Right cardiac atrium (tissue), 5 donors: ENCODE measurements around the gene ISG20. TPM values are rescaled to one million over a fixed set of nuclear protein-coding genes. Genes with fewer than 3 reads are reported as not detected.
A peak's percentile ranks its signal among the peaks of the same experiment; 100 is the strongest.

Experiments used
- ATAC-seq, 2 donors: fragments of 200-7000 bp; cut with Tn5 transposase; one replicate each; pipeline versions ENCODE4 v1.8.0 to v1.9.1; 2020; ENCODE audit warnings: moderate library complexity in 2 of 2, mild to moderate bottlenecking in 1 of 2
- DNase-seq, 3 donors: peaks; one replicate each; pipeline ENCODE4 v3.0.0-alpha.2; 2020
- H3K27ac ChIP-seq: one replicate; pipeline ENCODE4 v1.5.1; 2013; ENCODE audit warnings: mild to moderate bottlenecking, low read length, control low read depth, moderate library complexity
- H3K27me3 ChIP-seq: one replicate; pipeline ENCODE4 v1.6.1; 2013; ENCODE audit not compliant: control insufficient read depth, insufficient read depth
- H3K4me1 ChIP-seq: one replicate; pipeline ENCODE4 v1.6.1; 2013; ENCODE audit warnings: low read length; ENCODE audit not compliant: control insufficient read depth, insufficient read depth
- H3K4me3 ChIP-seq: one replicate; pipeline ENCODE4 v1.5.1; 2013; ENCODE audit warnings: low read length, control low read depth
- H3K9me3 ChIP-seq: one replicate; pipeline ENCODE4 v1.6.1; 2013; ENCODE audit warnings: low read length; ENCODE audit not compliant: control insufficient read depth
- WGBS: extraction: QIAGEN DNeasy Blood & Tissue Kit; methylation state at CpG from one replicate; pipeline ENCODE4 v1.1.7; 2013; 5-methylcytosine and 5-hydroxymethylcytosine counted together
- intact Hi-C, 4 donors: fragments of 100-400 bp; cut with DNase I; formaldehyde crosslinking; loops; one replicate each; pipeline versions ENCODE4 v1.11.0 to v1.14.0; 2022 to 2023
- long read RNA-seq, 4 donors: library from polyadenylated mRNA; unstranded; transcript quantifications; one replicate each; pipeline ENCODE4 v2.0.0, GENCODE V29; 2020 to 2021
- polyA plus RNA-seq: library from polyadenylated mRNA; stranded (reverse); fragments of 200-250 nt; gene quantifications from one replicate; pipeline ENCODE4 v1.2.3, GENCODE V29; 2013
- total RNA-seq, 4 donors: library from RNA; stranded (reverse); fragmentation: NEBNext Ultra II Directional; extraction: Animal tissue kit (Norgen Biotek cat#: 25700); gene quantifications; one replicate each; pipeline ENCODE4 v1.2.1, GENCODE V29; 2021
- donor health status: healthy with polysubstance abuse.
- donor health status: DM: no; HTN: yes; CAD: no.
- donor health status: DM: no; HTN: no; CAD: no.
- donor health status: DM: no; HTN: yes; CAD: no; lungs with severe emphysema.
- donor health status: DM: yes; HTN: yes; CAD: no.

Gene ISG20
- total RNA-seq, result 1 to 10 TPM; 3.4 to 5.8 (median 4.7) TPM
- polyA plus RNA-seq, result 5.3 TPM
- long read RNA-seq, donor 1, partial matches to known transcripts, result 3 of 6 reads
- long read RNA-seq, donor 1, other reads (novel, unspliced or antisense), result 0 of 6 reads
- long read RNA-seq, donor 2, partial matches to known transcripts, result 0 of 2 reads
- long read RNA-seq, donor 2, other reads (novel, unspliced or antisense), result 0 of 2 reads
- long read RNA-seq, donor 3, partial matches to known transcripts, result 0 of 7 reads
- long read RNA-seq, donor 3, other reads (novel, unspliced or antisense), result 3 of 7 reads
- long read RNA-seq, donor 4, partial matches to known transcripts, result 0 of 2 reads
- long read RNA-seq, donor 4, other reads (novel, unspliced or antisense), result 0 of 2 reads

DNA sequence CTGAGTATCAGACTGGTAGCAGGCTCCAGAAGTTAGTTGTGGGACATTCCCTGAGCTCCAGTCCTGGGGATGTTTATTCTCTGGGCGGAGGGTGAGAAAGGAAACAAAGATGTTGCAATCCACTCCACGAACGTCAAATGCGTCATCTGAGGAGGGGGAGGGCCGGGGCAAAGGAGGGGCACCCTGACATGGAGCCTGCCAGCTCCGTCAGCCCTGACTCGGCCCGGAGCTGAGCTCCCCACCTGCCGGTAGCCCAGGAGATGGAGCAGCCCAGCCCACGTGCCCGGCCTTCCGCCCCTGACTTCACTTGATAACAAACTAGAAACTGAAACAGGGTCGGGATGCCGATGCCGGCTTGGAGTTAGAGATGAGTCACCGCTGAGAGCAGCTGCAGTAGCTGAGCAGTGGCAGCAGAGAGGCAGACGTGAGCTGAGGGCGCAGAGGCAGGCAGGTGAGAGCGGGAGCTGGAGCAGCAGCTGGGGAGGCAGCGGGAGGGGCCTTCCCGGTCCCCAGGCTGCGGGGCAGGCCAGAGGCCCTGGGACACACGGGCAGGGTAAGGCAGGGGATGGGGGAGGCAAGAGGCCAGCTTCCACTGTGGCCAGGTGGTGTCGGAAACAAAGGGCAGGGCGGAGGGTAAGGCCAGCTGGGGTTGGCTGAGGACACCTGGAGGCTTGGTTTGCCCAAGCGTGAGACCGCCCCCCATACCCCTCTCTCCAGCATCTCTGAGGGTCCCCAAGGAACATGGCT is at the start of gene ISG20:
TSS of gene ISG20 (plus strand) at position 391 of the 747 bp plus-strand sequence. CDS start at position 742, 351 bp downstream.
- intact Hi-C loops, result no loop called here
- ATAC-seq, result peak; percentile 96 to 98
- 10% methylated on average over 27 of the region's 27 CpGs for WGBS
- Histone ChIP-seq H3K9me3 (no peaks in the 10 kb centered on the region), H3K27me3 (no peaks in the 10 kb centered on the region), H3K27ac (peak within 1 kb of the TSS; percentile 93), H3K4me1 (peaks cover 5% of the 10 kb centered on the region), H3K4me3 (peak within 1 kb of the TSS; percentile 4)
- DNase-seq, result peak; percentile 94 to 96 (median 95)

DNA sequence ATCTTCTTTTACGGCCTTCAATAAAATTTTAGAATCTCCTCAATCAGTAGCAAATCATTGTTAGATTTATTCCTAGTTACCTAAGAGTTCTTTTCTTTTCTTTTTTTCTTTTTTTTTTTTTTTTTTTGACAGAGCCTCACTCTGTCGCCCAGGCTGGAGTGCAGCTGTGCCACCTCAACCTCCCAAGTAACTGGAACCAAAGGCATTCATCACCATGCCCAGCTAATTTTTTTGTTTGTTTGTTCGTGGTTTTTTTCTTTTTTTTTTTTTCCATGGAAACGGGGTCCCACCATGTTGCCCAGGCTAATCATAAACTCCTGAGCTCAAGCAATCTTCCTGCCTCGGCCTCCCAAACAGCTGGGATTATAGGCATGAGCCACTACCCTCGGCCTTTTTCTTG is 48.1 kb upstream of the ISG20 start:
- no peaks in the 10 kb centered on the region for H3K27me3 ChIP-seq
- no peaks in the 10 kb centered on the region for H3K9me3 ChIP-seq
- 78% methylated on average over 6 of the region's 6 CpGs for WGBS
- DNase-seq (no peak), ATAC-seq (no peak)
- no peak overlapping the region for H3K27ac ChIP-seq
- intact Hi-C loops, result no loop called here
- no peaks in the 10 kb centered on the region for H3K4me1 ChIP-seq
- H3K4me3 ChIP-seq, result no peak overlapping the region

DNA sequence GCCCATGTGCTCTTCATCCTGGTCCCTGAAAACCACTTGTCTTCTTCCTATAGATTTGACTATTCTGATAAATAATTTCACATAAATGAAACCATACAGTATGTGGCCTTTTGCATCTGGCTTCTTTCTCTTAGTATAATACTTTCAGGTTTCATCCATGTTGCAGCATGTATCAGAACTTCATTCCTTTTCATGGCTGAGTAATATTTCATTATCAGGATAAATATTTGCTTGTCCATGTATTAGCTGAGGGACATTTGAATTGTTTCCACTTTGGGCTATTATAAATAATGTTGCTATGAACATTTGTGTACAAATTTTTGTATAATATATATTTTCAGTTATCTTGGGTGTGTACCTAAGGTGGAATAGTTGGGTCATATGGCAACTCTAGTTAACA is 47.4 kb upstream of the ISG20 start:
- no peaks in the 10 kb centered on the region for H3K27me3 ChIP-seq
- H3K4me1 ChIP-seq, result no peaks in the 10 kb centered on the region
- no peak for DNase-seq
- H3K9me3 ChIP-seq, result no peaks in the 10 kb centered on the region
- no peak overlapping the region for H3K27ac ChIP-seq
- intact Hi-C loops, result no loop called here
- H3K4me3 ChIP-seq, result no peak overlapping the region
- ATAC-seq, result no peak

DNA sequence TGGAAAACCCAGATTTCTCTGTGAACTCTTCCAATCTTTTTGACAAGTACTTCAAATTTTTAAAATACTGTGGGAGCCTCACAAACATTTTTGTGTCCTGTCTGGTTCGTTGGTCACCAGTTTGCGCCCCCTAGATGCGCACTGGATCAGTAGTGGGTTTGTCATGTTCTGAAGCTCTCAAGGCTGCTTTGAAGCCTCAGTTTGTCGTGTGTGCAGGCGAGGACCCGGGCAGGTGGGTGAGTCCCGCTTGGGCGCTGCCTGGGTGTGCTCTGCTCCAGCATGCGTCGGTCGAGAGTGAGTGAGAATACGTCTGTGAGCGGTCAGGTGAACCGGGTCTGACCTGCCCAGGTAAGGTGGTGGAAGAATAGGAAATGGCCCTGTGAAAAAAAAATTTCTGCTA is 34.9 kb upstream of the ISG20 start:
- Histone ChIP-seq H3K4me3 (no peak overlapping the region), H3K4me1 (no peaks in the 10 kb centered on the region), H3K27me3 (no peaks in the 10 kb centered on the region), H3K27ac (no peak overlapping the region), H3K9me3 (no peaks in the 10 kb centered on the region)
- DNase-seq (no peak), ATAC-seq (no peak)
- 6% methylated on average over 14 of the region's 14 CpGs for WGBS
- intact Hi-C loops, result no loop called here

DNA sequence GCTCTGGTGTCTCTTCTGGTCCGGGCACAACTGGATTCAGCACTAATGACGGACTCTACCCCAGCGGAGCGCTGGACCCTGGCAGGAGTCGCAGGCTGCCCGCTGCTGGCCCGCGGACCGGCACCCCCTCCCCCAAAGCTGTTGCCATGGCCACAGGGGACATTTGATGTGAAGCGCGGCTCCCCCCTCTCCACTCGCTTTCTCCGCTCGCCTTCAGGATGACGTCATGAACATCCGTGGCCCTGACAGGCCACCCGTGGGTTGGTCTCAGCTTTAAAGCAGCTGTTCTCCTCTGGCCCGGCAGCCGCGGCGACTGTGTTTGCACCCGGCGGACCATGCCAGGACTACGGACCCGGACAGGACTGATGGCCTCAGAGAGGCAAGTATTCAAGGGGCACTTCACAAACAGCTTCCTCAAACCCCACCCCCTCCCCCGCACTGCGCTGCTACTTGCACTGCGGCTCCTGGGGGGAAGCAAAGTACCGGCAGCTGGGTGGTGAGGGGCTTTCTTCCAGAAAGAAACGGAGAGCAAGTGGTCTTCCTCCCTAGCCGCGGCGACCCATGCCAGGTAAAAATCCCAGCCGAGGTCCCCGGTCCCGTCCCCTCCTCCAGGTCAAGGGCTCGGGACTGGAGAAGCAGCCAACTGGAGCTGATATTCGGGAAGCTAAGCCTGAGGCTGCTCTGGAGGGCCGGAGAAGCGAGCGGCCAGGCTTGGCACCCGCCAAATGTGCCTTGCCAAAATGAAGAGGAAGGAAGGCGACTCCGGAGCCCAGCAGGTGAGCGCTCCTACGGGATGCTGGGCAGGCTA is 34.2 kb upstream of the ISG20 start:
- Histone ChIP-seq H3K9me3 (no peaks in the 10 kb centered on the region), H3K4me3 (no peak overlapping the region), H3K27ac (no peak overlapping the region), H3K27me3 (no peaks in the 10 kb centered on the region), H3K4me1 (no peaks in the 10 kb centered on the region)
- ATAC-seq (peak; percentile 13 to 17), DNase-seq (peak in 1 of 3 donors; percentile 48)
- intact Hi-C loops, result no loop called here
- WGBS, result 2% methylated on average over 46 of the region's 46 CpGs

DNA sequence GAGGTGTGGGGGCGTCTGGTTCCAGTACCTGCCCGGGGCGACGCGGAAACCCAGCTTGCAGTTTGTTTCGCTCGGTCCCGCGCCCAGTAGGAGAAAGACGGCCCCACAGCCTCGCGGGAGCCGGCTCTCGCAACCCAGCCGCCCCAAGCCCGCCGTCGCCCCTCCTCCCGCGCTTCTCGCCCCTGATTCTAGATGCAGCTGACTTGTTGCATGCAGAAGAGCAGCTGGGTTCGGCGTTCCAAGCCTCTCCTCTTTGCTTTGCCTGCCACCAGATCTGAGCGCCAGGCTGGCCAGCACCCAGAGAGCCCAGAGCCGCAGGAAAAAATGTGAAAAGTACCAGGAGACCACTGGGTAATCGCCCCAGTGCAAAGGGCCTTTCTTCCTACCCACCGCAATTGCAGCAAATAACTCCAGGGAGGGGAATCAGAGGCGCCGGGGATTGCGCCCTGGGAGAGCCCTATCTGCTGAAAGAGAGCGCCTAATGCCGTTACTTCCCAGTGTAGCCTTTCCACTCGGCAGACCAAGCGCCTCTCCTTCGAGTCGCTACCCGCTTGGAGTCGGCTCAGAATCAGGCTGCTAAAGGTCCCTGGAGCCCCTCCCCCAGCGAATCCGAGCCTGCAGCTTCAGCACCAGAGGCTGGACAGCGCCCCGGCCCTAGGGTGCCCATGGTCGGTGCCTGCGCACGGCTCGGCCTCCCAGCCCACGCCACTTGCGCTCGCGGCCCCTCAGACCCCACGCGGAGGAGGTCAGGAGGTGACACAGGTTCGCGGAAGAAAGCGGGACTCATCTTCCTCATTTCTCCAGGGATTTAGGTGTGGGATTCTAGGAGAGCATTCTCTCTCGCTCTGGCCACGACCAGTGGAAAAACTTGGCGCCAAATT is 33.4 kb upstream of the ISG20 start:
- ATAC-seq, result peak; percentile 73 to 78
- no peak overlapping the region for H3K27ac ChIP-seq
- H3K9me3 ChIP-seq, result no peaks in the 10 kb centered on the region
- peak; percentile 51 to 78 (median 77) for DNase-seq
- H3K4me3 ChIP-seq, result no peak overlapping the region
- intact Hi-C loops, result no loop called here
- 2% methylated on average over 58 of the region's 58 CpGs for WGBS
- H3K27me3 ChIP-seq, result no peaks in the 10 kb centered on the region
- H3K4me1 ChIP-seq, result no peaks in the 10 kb centered on the region

DNA sequence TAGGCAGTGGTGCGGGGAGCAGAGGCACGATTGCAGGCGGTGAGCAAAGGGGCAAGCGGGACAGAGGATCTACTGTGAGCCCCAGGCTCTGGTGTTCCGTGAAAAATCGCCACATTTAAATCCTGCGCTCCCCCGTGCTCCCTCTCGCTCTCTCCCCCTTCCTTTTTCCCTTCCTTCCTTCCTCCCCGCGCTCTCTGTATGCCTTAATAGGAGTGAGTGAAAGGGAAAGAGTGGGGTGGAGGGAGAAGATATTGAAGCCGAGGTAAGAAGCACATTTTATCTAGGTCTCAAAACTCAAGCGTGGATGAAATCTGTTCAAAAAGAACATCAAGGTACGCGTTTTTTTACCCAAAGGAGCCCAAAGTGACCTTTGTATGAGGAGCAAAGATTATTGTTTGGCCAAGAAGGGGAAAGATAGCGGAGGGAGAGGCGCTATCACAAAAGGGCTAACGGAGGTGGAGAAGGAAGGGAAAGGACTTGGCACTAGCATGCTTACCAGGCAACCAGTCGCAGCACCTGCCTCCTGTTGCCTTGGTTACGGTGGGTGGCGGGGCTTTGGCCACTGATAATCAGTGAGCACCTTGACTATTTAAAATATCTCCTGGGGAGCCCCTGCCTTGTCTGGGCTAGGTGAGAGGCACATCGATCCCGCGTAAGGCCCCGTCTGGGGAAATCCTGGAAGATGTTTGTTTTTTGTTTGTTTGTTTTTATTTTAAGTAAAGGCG is 32.6 kb upstream of the ISG20 start:
- WGBS, result 13% methylated on average over 26 of the region's 26 CpGs
- Histone ChIP-seq H3K9me3 (no peaks in the 10 kb centered on the region), H3K4me3 (no peak overlapping the region), H3K4me1 (no peaks in the 10 kb centered on the region), H3K27ac (no peak overlapping the region), H3K27me3 (no peaks in the 10 kb centered on the region)
- DNase-seq, result no peak
- no peak for ATAC-seq
- intact Hi-C loops, result no loop called here

DNA sequence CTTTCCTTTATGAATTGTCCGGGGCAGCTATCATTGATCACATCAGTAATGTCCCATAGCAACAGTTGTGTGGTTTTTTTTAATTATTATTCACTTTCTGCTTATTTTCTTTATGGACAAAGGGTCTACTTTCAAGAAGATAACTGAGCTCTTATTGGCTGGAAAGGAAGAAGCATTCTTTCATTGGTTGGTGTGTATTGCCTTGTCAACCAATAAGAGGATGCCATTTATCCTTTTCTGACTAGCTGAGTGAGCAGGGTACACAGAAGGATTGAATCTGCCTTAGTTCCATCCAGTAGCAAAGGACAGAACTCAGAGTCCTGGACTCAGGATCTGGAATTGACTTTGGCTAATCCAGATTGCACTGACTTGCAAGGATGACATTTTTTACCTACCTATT is 30.9 kb upstream of the ISG20 start:
- WGBS, result 81% methylated on average over 1 of the region's 1 CpG
- H3K27me3 ChIP-seq, result no peaks in the 10 kb centered on the region
- no peak for ATAC-seq

DNA sequence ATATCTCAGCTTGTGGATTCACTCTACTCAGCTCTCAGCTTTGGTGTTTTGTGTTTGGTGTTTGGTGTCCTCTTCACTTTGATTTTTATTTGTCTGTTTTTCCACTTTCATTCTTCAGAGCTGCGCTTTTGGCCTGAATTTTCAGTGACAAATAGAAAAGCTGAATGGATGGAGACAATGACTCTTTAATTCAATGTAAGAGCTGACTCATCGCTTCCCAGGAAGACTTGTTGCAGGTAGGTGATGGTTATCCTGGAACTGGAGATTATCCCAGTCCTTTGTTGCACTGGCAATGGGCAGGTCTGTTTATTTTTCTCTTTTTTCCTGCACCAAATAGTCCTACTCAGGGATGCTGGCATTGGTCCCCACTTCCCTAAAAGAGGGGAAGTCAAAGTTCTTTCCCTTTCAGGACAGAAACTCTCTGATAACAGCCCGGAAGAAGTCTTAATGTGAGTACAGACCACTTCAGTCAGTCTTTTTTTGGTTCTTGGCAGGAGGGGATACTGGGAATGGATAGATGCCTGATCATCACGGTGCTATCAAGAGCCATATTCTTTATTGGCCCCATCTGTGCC is 30.1 kb upstream of the ISG20 start:
- Histone ChIP-seq H3K27me3 (no peaks in the 10 kb centered on the region), H3K4me3 (no peak overlapping the region), H3K27ac (no peak overlapping the region), H3K9me3 (no peaks in the 10 kb centered on the region), H3K4me1 (no peaks in the 10 kb centered on the region)
- 75% methylated on average over 4 of the region's 4 CpGs for WGBS
- DNase-seq (no peak), ATAC-seq (no peak)
- intact Hi-C loops, result no loop called here

More for the DNA sequence above, 30.9 kb upstream of the ISG20 start:
- Histone ChIP-seq H3K4me3 (no peak overlapping the region), H3K9me3 (no peaks in the 10 kb centered on the region), H3K4me1 (no peaks in the 10 kb centered on the region), H3K27ac (no peak overlapping the region)
- intact Hi-C loops, result no loop called here
- DNase-seq, result no peak
